Endothelial cell of umbilical vein (primary cell): Measurements from ENCODE around the gene HNRNPLL. TPM values are rescaled to one million over a fixed set of nuclear protein-coding genes. Genes with fewer than 3 reads are reported as not detected.

ENCODE experiments used
- BruUV-seq: library from RNA; stranded (reverse); fragments of 400-500 nt; replicated peaks from 2 replicates; lab custom pipeline; 2021; lab: Mats Ljungman, UMichigan
- CTCF ChIA-PET: fragments of 300-600, 350-600 bp; sonication (Branson Sonifier 250); formaldehyde crosslinking; loops from one replicate; lab custom pipeline; 2021; ENCODE audit warnings: antibody characterized with exemption, inconsistent platforms; lab: Charles Lee
- POLR2A ChIA-PET: fragments of 300-600, 350-600 bp; sonication (Branson Sonifier 250); formaldehyde crosslinking; loops from one replicate; lab custom pipeline; 2021; ENCODE audit warnings: antibody characterized with exemption, inconsistent platforms; lab: Charles Lee
- DNase-seq: peaks from one replicate; pipeline ENCODE4 v3.0.0-alpha.2; 2011; ENCODE audit warnings: low read depth, low spot score
- FAIRE-seq: peaks from 2 replicates; lab custom pipeline; 2011; peaks lifted over from hg19 to GRCh38; lab: Jason Lieb, UNC
- H2AFZ ChIP-seq: 2 replicates; pipeline ENCODE4 v1.6.0; 2012; ENCODE audit warnings: low read depth, low read length, control low read depth, inconsistent platforms
- H3K27ac ChIP-seq: 2 replicates; pipeline ENCODE4 v1.5.1; 2011; ENCODE audit warnings: low read depth, mild to moderate bottlenecking, control low read depth, low read length, moderate library complexity; ENCODE audit not compliant: insufficient read depth
- H3K27me3 ChIP-seq, 2 experiments: 2 replicates each; pipeline versions ENCODE4 v1.6.0 to v1.6.1; 2011; ENCODE audit warnings: low read length in 2 of 2, mixed read lengths in 1 of 2; ENCODE audit not compliant: control insufficient read depth in 2 of 2, insufficient read depth in 2 of 2
- H3K36me3 ChIP-seq, 2 experiments: 2 replicates in 1 of 2; 3 replicates in 1 of 2; pipeline ENCODE4 v1.5.1; 2011; ENCODE audit warnings: low read length in 2 of 2, mild to moderate bottlenecking in 1 of 2, moderate library complexity in 1 of 2; ENCODE audit not compliant: control insufficient read depth in 2 of 2, insufficient read depth in 2 of 2; ENCODE audit errors: extremely low read depth in 1 of 2
- H3K4me1 ChIP-seq: 3 replicates; pipeline ENCODE4 v1.5.1; 2011; ENCODE audit warnings: mild to moderate bottlenecking, low read length; ENCODE audit not compliant: control insufficient read depth, insufficient read depth; ENCODE audit errors: extremely low read depth
- H3K4me2 ChIP-seq: 2 replicates; pipeline ENCODE4 v1.6.1; 2011; ENCODE audit warnings: low read length, control low read depth, mixed read lengths; ENCODE audit not compliant: insufficient read depth
- H3K4me3 ChIP-seq, 3 experiments: fragments of 200-600 bp in 1 of 3; sonication (generic), shearing (Covaris generic) in 1 of 3; replicated peaks in 1 of 3; 2 replicates each; pipeline ENCODE4 v1.5.1; 2011 to 2016; ENCODE audit warnings: control low read depth in 3 of 3, low read length in 3 of 3, mild to moderate bottlenecking in 2 of 3, inconsistent platforms in 1 of 3, low read depth in 1 of 3, moderate library complexity in 1 of 3; ENCODE audit not compliant: insufficient read depth in 1 of 3
- H3K79me2 ChIP-seq: 2 replicates; pipeline ENCODE4 v1.6.0; 2012; ENCODE audit warnings: low read length, inconsistent platforms; ENCODE audit not compliant: control insufficient read depth, insufficient read depth
- H3K9ac ChIP-seq: replicated peaks from 2 replicates; pipeline ENCODE3; 2011; ENCODE audit warnings: low read length, control low read depth; ENCODE audit not compliant: insufficient read depth; ENCODE audit errors: extremely low read depth
- H3K9me1 ChIP-seq: replicated peaks from 3 replicates; pipeline ENCODE4 v1.6.0; 2011; ENCODE audit warnings: mild to moderate bottlenecking, low read length; ENCODE audit not compliant: control insufficient read depth, insufficient read depth; ENCODE audit errors: extremely low read depth
- H3K9me3 ChIP-seq: replicated peaks from 2 replicates; pipeline ENCODE4 v1.5.1; 2012; ENCODE audit warnings: low read length, inconsistent platforms; ENCODE audit not compliant: control insufficient read depth, insufficient read depth
- H4K20me1 ChIP-seq: replicated peaks from 2 replicates; pipeline ENCODE3; 2011; ENCODE audit warnings: mild to moderate bottlenecking, low read length; ENCODE audit not compliant: control insufficient read depth, insufficient read depth; ENCODE audit errors: extremely low read depth
- EZH2 ChIP-seq: IDR thresholded peaks from 2 replicates; pipeline ENCODE4 v1.6.1; 2012; ENCODE audit warnings: borderline replicate concordance, low read depth, mild to moderate bottlenecking, moderate library complexity, low read length, inconsistent platforms; ENCODE audit not compliant: severe bottlenecking
- FOS ChIP-seq: IDR thresholded peaks from 2 replicates; pipeline ENCODE4 v1.6.1; 2011; ENCODE audit warnings: mild to moderate bottlenecking, low read length, moderate library complexity, borderline replicate concordance; ENCODE audit not compliant: insufficient read depth
- GATA2 ChIP-seq: IDR thresholded peaks from 2 replicates; pipeline ENCODE4 v1.7.0; 2011; ENCODE audit warnings: low read depth, mild to moderate bottlenecking, moderate library complexity, mixed read lengths, low read length; ENCODE audit not compliant: insufficient read length, insufficient read depth
- JUN ChIP-seq: IDR thresholded peaks from 2 replicates; pipeline ENCODE4 v1.6.1; 2011; ENCODE audit warnings: borderline replicate concordance, low read depth; ENCODE audit not compliant: insufficient read length, insufficient read depth
- MYC ChIP-seq: IDR thresholded peaks from one replicate; pipeline ENCODE4 v1.6.1; 2011; ENCODE audit warnings: mild to moderate bottlenecking, low read depth, low read length
- POLR2A ChIP-seq: IDR thresholded peaks from 2 replicates; pipeline ENCODE4 v1.6.1; 2012; ENCODE audit warnings: low read depth, mild to moderate bottlenecking, control low read depth, low read length
- POLR2AphosphoS5 ChIP-seq: IDR thresholded peaks from 2 replicates; pipeline ENCODE4 v1.6.1; 2012; ENCODE audit warnings: low read depth, mild to moderate bottlenecking, control low read depth, low read length, moderate library complexity; ENCODE audit not compliant: insufficient read depth
- dilution Hi-C: fragments of 300-500 bp; cut with MboI; formaldehyde crosslinking; loops from one replicate; pipeline ENCODE4 v1.15.0; 2019; ENCODE audit warnings: low sequenced_read_pairs; ENCODE audit not compliant: extremely low pct_ligation_motif_present
- intact Hi-C: fragments of 100-400 bp; cut with micrococcal nuclease; formaldehyde crosslinking; loops from one replicate; pipeline ENCODE4 v1.10.0; 2022
- polyA plus RNA-seq, 4 experiments: library from polyadenylated mRNA; depleted of rRNA in 3 of 4; stranded (reverse) in 3 of 4; unstranded in 1 of 4; fragments of >200 nt; gene quantifications; 2 replicates each; pipeline versions ENCODE4 v1.2.1 to v1.2.3, GENCODE V29; 2011 to 2012; ENCODE audit warnings: missing spikeins in 1 of 4
- total RNA-seq: library from RNA; stranded (reverse); gene quantifications from 2 replicates; pipeline ENCODE4 v1.2.3, GENCODE V29; 2021
- TF ChIP-seq, protein P1 (sequence below), 2 donors: IDR thresholded peaks; 1 replicate in 1 of 2; 2 replicates in 1 of 2; pipeline ENCODE4 v1.5.1; 2011; ENCODE audit warnings: low read length in 2 of 2, mild to moderate bottlenecking in 2 of 2, moderate library complexity in 2 of 2, control low read depth in 1 of 2, inconsistent platforms in 1 of 2, low read depth in 1 of 2; ENCODE audit not compliant: insufficient read depth in 1 of 2; ENCODE audit errors: extremely low read depth in 1 of 2
- TF ChIP-seq, protein P2 (sequence below): IDR thresholded peaks from 2 replicates; pipeline ENCODE4 v1.6.1; 2011; ENCODE audit not compliant: insufficient read depth, insufficient read length

Gene HNRNPLL
- total and polyA plus RNA-seq, 2 donors (not counting 3 experiments of a cell fraction or from before 2014, with no cell fraction given): 19.8 to 56.2 TPM

DNA sequence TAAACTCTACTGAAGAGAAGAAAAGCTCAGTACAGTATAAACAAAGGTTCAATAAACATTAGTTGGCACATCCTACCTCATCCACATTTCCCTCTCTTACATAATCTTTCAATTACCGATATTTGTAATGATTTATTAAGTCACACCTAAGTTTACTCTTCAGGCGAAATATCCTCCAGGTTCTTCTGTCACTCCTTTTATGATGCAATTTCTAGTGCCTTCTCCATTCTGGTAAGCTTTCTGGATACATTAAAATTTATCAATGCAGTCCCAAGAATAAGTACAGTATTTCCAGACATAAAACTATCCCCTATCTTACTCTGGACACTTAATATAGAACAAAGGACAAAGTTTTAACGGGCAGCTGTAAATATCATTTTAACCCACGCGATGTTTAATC is 5.6 kb downstream of the HNRNPLL start:
- no peaks in the 10 kb centered on the region for H3K27me3 ChIP-seq
- dilution Hi-C loops (no loop called here), intact Hi-C loops (no loop called here)
- no peaks in the 10 kb centered on the region for H3K9me3 ChIP-seq
- peaks cover 23% of the 10 kb centered on the region for H3K4me1 ChIP-seq
- no peak overlapping the region for H3K9ac ChIP-seq
- H3K4me3 ChIP-seq: no peak overlapping the region
- FAIRE-seq (no peak), DNase-seq (no peak)
- H3K36me3 ChIP-seq: no peaks in the 10 kb centered on the region
- H3K9me1 ChIP-seq: peaks cover 2% of the 10 kb centered on the region
- peaks cover 96% of the 10 kb centered on the region for H3K79me2 ChIP-seq
- TF ChIP-seq, protein P1, sequence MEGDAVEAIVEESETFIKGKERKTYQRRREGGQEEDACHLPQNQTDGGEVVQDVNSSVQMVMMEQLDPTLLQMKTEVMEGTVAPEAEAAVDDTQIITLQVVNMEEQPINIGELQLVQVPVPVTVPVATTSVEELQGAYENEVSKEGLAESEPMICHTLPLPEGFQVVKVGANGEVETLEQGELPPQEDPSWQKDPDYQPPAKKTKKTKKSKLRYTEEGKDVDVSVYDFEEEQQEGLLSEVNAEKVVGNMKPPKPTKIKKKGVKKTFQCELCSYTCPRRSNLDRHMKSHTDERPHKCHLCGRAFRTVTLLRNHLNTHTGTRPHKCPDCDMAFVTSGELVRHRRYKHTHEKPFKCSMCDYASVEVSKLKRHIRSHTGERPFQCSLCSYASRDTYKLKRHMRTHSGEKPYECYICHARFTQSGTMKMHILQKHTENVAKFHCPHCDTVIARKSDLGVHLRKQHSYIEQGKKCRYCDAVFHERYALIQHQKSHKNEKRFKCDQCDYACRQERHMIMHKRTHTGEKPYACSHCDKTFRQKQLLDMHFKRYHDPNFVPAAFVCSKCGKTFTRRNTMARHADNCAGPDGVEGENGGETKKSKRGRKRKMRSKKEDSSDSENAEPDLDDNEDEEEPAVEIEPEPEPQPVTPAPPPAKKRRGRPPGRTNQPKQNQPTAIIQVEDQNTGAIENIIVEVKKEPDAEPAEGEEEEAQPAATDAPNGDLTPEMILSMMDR (IDR thresholded peaks at IDR 0.05; ENCODE audit: extremely low read depth in 1 of 2, insufficient read depth in 1 of 2, low read depth in 1 of 2, low read length in 2 of 2): no peak
- TF ChIP-seq, protein P2, sequence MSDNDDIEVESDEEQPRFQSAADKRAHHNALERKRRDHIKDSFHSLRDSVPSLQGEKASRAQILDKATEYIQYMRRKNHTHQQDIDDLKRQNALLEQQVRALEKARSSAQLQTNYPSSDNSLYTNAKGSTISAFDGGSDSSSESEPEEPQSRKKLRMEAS: no peak
- TF ChIP-seq MYC (no peak), POLR2AphosphoS5 (no peak), EZH2 (no peak), POLR2A (no peak), GATA2 (no peak), FOS (no peak), JUN (no peak)
- CTCF ChIA-PET: interaction anchor here (1.4 to 6.9 kb wide), 2 partner anchors 15 to 94 kb away, joined by 3 to 39 read pairs; no protein-coding TSS in a partner anchor
- no peak overlapping the region for H2AFZ ChIP-seq
- peaks cover 24% of the 10 kb centered on the region for H4K20me1 ChIP-seq
- no peak overlapping the region for H3K4me2 ChIP-seq
- BruUV-seq: no TSS peak
- H3K27ac ChIP-seq: no peak overlapping the region
- POLR2A ChIA-PET: interaction anchor here (0.5 kb wide), 1 partner anchor 137 kb away, joined by 3 read pairs; no protein-coding TSS in a partner anchor
